ENCODE measurements around the gene FBXL20. TPM values are rescaled to one million over a fixed set of nuclear protein-coding genes. Genes with fewer than 3 reads are reported as not detected.

FBXL20 gene
- total and polyA plus RNA-seq, 2 of the 8 experiments (the other 6 are each of a cell fraction or from before 2014, with no cell fraction given) = 5.5 to 11.0 TPM

- Histone ChIP-seq H3K4ac (replicated peaks; ENCODE audit: insufficient read length, low read depth, low read length) (no peak overlapping the region), H2BK5ac (ENCODE audit: low read depth, low read length) (no peak overlapping the region), H2BK12ac (ENCODE audit: low read depth, low read length) (no peak overlapping the region), H3K14ac (ENCODE audit: insufficient read length) (no peak overlapping the region), H3K4me1 (replicated peaks in 1 of 4; ENCODE audit: control insufficient read depth in 3 of 4, insufficient read depth in 4 of 4, low read length in 3 of 4) (no peaks in the 10 kb centered on the region), H3K4me2 (ENCODE audit: insufficient read depth in 1 of 2, low read depth in 2 of 2, low read length in 2 of 2) (no peak overlapping the region), H3K18ac (ENCODE audit: extremely low read depth, low read length) (no peak overlapping the region), H4K91ac (replicated peaks; ENCODE audit: insufficient read length, low read length) (no peak overlapping the region), H2BK120ac (replicated peaks; ENCODE audit: low read depth, low read length) (no peak overlapping the region), H3K79me2 (ENCODE audit: control insufficient read depth in 1 of 2, insufficient read depth in 2 of 2, low read length in 2 of 2) (no peaks in the 10 kb centered on the region), H3K9ac (replicated peaks in 1 of 4; ENCODE audit: extremely low read depth in 1 of 4, low read depth in 3 of 4, low read length in 3 of 4) (no peak overlapping the region), H4K8ac (ENCODE audit: extremely low read depth, insufficient read depth, low read length) (no peak overlapping the region), H2AK5ac (ENCODE audit: low read depth, low read length) (no peak overlapping the region), H3K27me3 (replicated peaks in 1 of 4; ENCODE audit: control insufficient read depth in 3 of 4, extremely low read depth in 1 of 4, insufficient read depth in 3 of 4, low read length in 3 of 4) (no peaks in the 10 kb centered on the region), H4K20me1 (replicated peaks in 1 of 2; ENCODE audit: control insufficient read depth in 1 of 2, insufficient read depth in 2 of 2, low read length in 2 of 2) (peaks cover 0 to 2% of the 10 kb centered on the region in 2 experiments), H4K5ac (ENCODE audit: insufficient read length, low read depth, low read length) (no peak overlapping the region), H3K36me3 (ENCODE audit: control insufficient read depth in 2 of 4, insufficient read depth in 4 of 4, low read length in 3 of 4) (no peaks in the 10 kb centered on the region), H3K79me1 (ENCODE audit: low read depth, low read length) (no peaks in the 10 kb centered on the region), H3K9me3 (ENCODE audit: insufficient read depth in 2 of 2, low read depth in 1 of 2, low read length in 1 of 2) (no peaks in the 10 kb centered on the region), H3K23me2 (ENCODE audit: low read depth, low read length) (no peaks in the 10 kb centered on the region), H3K56ac (replicated peaks; ENCODE audit: insufficient read length, low read depth, low read length) (no peak overlapping the region), H3K23ac (ENCODE audit: insufficient read length) (no peak overlapping the region), H2AFZ (ENCODE audit: low read length) (no peak overlapping the region), H3K4me3 (ENCODE audit: extremely low read depth in 1 of 4, insufficient read depth in 2 of 4, low read depth in 3 of 4, low read length in 4 of 4) (no peak overlapping the region), H2BK20ac (ENCODE audit: low read length) (no peak overlapping the region), H2BK15ac (ENCODE audit: low read length) (no peak overlapping the region), H3K27ac (ENCODE audit: low read depth, low read length) (no peak overlapping the region)
- ChIA-PET CTCF (ENCODE audit: partially characterized antibody) (no interaction called here), POLR2A (ENCODE audit: partially characterized antibody) (interaction anchor here (0.9 to 1.1 kb wide), 2 partner anchors 36 to 39 kb away, joined by 3 read pairs; partner anchors contain the start of gene FBXL20)
- TF ChIP-seq RAD21 (IDR thresholded peaks at IDR 0.05 in 1 of 2, conservative IDR thresholded peaks at IDR 0.05 in 1 of 2; ENCODE audit: low read depth in 2 of 2, low read length in 2 of 2) (no peak), SIX5 (IDR thresholded peaks at IDR 0.05; ENCODE audit: low read depth, low read length) (no peak), HDAC6 (IDR thresholded peaks at IDR 0.05; ENCODE audit: low read depth, low read length) (no peak)
- WGBS, 2 experiments (ENCODE audit: extremely low coverage in 1 of 2, insufficient coverage in 1 of 2, insufficient read length in 1 of 2, insufficient replicate concordance in 2 of 2, low coverage in 1 of 2, low lambda C conversion rate in 2 of 2, missing lambda C conversion rate in 1 of 2) = 89% methylated on average over 4 of the region's 4 CpGs; no CpG with 5 or more reads in 1 of the 2 experiments
- DNase-seq (ENCODE audit: low read depth in 1 of 2, low spot score in 2 of 2) (no peak), FAIRE-seq (no peak)
These were observed 36.2 kb downstream of the FBXL20 start for GRCh38 chr17:39365242-39365641.

Measured in H1 (cell line).